GM19239 (cell line): ENCODE measurements around the gene HEG1.

Experiments
- DNase-seq: peaks from one replicate; pipeline ENCODE4 v3.0.0; 2011; ENCODE audit warnings: low spot score; ENCODE audit not compliant: insufficient read length
- FAIRE-seq: peaks from 2 replicates; lab custom pipeline; 2011; peaks lifted over from hg19 to GRCh38; lab: Jason Lieb, UNC

Gene HEG1

DNA sequence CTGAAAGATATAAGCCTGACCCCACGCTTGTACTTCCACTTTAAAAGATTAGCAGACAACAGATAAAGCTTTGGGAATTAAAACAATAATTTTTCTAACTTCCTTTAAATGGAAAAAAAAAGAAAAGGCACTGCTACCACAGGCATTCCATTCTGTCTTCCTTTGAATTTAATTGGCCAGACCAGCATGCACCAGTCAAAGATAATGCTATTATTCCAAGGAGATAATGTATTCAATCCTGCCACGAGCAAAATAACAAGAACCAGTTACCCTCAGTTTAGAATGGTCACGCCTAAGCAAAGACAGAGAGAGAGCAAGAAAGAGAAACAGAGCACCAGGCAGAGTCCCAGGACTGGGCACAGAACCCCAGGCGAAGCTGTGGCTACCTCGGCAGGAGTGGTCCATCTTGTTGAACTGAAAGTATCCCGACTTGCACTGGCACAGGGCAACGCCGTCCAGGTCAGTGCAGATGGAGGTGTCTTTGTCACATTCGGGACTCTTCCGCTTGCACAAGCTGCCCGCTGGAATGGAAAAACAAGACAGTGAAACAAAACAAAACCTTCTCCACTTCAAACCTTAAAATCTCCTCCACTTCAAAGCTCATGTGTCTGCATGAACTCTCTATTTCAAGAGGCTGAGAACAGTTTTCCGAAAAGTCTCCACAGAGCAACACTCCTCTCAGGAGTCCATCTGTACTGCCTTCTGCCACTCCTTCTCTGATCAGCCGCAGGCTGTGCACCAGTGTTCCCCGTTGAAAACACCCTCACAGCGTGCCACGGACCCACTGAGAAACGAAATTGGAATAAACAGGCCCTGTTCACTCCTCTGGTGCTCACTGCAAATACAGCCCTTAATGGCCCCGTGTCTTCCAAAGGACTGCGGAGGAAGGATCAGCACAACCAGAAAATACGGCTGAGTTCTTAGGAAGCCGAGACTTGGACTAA, 58.2 kb downstream of the HEG1 start:
- DNase-seq (no peak), FAIRE-seq (no peak)

DNA sequence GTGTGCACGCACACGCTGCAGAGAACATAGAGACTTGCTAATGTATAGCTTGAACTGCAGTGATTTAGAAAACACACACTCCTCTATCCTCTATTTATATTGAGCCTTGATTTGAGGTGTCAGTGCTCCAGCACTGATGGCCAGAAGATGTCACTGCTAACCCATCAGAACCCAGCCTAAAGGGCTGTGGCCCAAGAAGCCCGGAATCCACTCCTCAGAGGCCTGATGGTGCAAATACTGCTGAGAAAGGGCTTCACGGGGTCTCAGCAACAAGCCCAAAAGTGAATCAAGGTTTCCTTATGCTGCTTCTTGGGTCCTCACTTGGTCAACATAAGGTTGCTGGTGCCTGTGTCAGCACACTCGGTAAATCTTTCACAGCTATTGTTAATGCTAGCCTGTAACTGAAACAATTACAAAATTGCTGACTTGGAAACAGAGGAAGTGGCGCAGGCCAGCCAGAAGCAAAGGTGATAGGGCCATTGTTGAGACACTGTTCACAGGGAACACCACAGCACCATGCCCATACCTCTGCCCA, 60.3 kb downstream of the HEG1 start:
- DNase-seq, result peak; percentile 70
- peak; percentile 53 for FAIRE-seq

DNA sequence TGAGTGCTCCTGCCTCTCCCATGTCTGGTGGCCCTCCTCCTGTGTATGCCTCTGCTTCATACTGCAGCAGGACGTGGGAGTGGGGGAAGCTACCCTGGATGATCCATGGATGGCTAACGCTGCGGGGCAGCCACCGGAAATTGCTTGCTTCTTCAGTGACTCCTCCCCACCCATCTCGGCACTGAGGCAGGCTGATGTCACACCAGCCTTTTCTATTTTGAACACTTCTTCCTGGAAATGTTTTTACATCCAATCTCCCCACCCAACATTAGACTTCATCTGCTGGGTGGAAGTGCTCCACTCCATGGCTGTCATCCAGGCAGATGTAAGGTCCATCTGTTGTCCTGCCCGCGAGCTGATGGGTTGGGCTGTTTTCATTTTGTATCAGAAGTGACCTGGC, 62.3 kb downstream of the HEG1 start:
- FAIRE-seq (no peak), DNase-seq (no peak)

DNA sequence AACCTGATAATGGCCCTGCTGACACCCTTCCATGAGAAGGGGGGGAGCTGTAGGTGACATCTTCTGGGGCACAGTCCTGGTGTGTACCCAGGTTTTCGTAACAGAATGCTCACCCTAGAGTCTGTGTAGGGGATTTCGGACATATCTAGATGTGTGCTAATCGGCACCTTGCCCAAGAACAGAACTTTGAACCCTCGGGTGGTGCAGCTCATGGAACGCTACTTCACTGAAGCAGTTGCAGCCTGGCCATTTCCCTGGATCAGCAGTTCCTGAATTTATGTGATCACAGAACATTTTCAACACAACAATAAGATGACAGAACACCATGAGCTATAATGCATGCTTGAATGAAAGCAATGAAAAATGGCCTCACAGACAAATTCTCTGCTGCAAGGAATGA, 63.8 kb downstream of the HEG1 start:
- FAIRE-seq, result no peak

DNA sequence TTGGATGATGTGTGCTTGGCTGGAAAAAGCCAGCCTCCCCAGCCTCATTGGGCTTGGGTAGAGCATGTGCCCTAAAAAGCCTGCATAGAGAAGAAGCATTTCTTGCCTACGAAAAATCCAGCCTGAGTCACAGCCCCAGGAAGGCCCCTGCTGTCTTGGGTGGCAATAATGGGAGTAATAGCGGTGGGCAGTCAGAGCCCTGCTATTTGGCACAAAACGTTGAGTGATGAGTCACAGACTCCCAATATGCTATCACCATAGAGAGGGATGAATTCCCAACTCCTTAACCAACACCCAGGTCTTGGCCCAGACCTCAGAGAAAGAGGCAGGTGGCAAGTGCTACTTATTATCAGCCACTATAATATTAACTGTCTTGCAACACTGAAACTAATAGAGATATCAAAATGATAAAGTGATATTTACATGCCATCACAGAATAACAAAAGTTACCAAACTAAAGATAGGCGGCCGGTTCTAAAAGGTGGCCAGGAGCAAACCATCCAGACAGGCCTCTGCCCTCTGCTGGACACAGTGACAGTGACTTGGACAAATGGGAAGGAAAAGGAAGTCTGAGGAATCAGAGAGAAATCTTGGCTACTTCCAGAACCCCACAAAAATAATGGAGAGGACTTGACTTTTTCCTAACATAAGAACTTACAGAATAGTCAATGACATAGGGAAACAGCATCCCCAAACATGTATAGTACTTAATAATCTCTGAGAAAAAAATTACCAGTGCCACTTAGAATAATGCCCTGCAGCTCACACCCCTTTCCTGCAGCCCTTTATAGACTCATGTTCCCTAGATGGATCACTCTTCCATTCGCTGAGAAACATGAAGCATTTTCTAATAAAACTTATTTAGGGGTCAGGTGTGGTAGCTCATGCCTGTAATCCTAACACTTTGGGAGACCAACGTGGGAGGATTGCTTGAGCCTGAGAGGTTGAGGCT, 69.3 kb downstream of the HEG1 start:
- FAIRE-seq (no peak), DNase-seq (no peak)

More for the DNA sequence above, 63.8 kb downstream of the HEG1 start:
- no peak for DNase-seq

DNA sequence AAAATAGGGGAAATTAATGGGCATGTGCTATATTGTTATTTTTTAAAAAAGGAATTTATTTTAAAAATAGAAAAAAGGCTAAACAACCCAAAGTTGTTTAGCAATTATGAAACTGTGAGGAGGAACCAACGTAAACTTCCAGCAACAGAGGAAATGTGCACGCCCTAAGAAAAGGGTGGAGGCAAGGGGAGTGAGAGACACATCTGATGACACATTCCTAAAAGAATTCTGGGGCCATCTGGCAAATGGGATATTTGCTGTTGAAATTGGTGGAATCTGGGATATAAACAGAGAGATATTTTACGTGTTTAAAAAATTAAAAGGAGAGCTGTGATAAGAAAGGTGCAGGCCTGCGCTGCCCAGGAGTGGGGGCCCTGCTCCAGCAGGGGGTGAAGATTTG, 70.4 kb downstream of the HEG1 start:
- no peak for DNase-seq
- FAIRE-seq, result no peak

DNA sequence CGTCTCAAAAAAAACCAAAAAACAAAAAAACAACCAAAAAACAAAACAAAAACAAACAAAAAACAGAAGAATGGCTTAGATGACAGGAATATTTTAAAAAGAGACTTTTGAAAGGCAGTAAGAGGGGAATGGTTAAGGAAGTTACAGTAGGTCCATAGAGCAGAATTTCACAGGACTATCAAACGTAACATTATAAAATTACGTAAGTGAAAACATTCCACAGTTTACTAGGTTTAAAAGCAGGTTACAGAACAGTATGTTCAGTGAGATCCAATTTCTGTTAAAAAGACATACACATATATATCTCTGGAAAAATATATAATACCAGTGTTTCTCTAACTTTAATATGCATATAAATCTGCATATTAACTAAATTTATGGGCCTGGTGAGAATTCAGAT, 71.0 kb downstream of the HEG1 start:
- DNase-seq (no peak), FAIRE-seq (no peak)

DNA sequence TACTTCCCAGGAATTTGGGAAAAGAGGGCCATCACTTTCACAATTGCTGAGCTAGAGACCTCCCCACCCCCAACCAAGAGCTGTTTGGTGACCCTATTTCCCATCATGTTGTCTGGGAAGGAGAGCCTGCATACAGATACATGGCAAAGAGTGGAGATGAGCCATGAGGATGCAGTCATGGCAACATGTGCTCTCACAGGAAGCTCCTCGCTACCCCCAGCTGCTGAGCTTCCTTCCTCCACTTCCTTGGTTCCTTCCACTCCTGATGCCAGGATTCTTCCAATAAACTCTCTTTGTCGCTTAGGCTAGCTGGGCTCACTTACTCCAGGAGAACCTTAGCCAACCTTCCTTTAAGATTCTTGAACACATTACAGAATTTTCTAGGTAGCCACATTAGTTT, 72.9 kb downstream of the HEG1 start:
- no peak for FAIRE-seq

DNA sequence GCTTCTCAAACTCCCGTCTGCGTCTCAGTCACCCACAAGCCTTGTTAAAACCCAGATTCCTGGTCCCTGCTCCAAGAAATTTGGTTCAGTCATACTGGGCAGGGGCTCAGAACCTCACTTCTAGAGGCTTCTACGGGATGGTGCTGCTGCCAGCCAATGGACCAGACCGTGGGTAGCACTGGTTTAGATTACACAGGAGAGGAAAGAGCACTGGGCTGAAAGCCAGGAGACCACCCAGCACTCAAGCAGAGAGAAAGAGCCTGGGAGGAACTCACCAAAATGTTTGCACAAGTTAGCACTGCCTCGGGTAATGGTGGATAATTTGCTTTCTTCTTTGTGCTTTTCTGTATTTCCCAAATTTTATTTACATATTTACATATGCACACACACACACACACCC, 74.3 kb downstream of the HEG1 start:
- DNase-seq (no peak), FAIRE-seq (no peak)

More for the DNA sequence above, 72.9 kb downstream of the HEG1 start:
- no peak for DNase-seq

DNA sequence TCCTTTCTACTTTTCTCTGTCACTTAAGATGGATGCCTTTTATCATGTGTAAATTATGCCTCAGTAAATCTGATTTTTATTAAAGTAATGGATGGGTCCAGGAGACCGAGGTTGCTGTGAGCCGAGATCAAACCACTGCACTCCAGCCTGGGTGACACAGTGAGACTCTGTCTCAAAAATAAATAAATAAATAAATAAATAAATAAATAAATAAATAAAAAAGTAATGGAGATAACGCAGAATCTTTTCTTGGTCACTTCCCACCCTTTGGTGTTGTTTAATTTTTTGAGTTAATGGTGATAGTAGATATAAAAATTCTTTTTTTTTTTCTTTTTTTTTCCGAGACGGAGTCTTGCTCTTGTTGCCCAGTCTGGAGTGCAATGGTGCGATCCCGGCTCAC, 77.2 kb downstream of the HEG1 start:
- no peak for DNase-seq
- no peak for FAIRE-seq

DNA sequence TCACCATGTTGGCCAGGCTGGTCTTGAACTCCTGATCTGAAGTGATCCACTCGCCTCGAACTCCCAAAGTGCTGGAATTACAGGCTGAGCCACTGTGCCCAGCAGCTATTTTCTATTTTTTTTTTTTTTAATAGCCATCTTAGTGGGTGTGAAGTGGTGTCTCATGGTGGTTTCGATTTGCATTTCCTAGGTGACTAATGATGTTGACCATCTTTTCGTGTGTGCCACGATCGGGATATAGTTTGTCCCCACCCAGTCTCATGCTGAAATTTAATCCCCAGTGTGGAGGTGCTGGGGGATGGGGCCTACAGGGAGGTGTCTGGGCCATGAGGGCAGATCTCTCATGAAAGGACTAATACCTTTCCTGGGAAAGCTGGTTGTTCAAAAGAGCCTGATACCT, 79.4 kb downstream of the HEG1 start:
- DNase-seq, result no peak
- no peak for FAIRE-seq

DNA sequence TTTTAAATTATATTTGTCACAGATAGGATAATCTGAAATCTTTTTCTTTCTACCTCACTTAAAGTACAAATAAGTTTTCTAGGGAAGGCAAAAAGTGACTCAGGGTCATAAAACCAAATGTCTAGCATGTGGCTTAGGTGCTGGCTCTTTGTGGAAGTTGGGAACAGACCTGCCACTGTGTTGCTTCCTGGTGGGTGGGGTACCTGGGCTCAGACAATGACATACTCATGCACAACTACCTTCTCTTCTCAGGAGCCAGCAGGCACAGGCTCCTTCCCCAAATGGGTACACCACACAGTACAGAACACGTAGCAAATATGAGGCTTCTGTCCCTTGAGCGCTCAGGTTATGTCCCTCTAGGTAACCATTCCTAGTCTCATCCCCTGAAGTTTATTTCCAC, 81.1 kb downstream of the HEG1 start:
- DNase-seq (no peak), FAIRE-seq (no peak)

DNA sequence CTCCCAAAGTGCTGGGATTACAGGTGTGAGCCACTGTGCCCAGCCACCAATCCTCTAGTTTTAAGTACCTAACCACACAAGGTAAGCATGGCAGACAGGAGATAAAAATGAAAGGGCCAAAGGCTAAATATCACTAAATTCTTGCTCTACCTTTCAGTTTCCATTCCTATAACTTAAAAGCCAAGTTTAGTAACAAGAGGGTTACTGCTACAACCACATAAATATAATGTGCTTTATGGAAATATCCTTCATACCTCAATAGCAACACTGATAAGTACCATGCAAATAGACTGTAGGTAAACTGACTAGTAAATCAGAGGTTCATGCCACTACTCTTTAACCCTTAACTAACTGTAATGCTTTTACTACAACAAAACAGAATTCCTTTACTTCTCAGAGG, 82.5 kb downstream of the HEG1 start:
- FAIRE-seq (no peak), DNase-seq (no peak)

DNA sequence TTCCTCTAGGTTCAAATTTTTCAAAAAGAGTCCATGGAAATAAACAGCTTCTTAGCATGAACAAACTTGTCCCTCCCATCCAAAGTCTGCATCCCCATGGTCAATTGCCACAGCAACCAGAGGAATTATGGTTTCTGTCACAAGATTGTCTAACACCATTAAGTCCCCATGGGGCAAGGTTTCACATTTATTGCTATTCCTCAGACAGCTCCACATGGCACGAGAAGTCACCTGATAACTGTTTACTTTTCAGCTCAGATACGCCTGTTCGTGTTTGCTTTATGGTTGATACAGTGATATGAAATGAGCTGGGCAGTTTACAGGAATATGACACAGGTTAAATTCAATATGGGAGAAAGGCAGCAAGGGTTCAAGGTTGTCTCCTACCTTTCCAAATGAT, 83.3 kb downstream of the HEG1 start:
- no peak for DNase-seq
- no peak for FAIRE-seq

DNA sequence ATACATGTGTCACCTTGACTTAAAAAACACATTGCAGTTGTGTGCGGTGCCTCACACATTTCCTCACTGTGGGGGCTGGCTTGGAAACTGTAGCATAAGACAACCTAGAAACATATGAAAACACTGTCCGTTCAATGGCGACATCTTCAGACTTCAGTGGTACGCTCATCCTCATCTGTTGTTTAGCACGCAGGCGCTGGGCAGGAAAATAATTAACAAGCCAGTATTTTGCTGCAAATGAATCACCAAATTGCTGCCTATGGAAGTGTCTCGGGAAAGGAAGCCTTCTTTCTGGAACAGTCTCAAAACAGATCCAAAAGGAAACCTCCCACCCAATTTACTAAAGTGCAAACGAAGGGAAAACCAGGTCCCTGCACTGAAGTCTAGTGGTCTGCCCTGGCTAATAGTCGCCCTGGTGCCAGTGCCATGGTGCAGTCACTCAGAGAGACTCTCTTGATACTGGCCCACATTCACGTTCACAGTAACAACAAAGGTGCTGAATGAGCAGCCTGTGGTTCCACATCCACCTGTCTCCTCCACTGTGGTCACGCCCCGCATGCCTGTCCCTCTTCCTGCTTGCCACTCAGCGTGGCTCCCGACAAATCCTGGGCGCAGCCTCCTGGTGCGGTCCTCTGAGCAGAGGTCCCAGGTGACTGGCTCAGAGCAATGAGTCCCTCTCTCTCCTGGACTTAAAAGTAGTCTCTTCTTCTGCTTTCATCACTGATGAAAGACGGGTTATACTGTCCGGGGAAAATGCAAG, 85.7 kb downstream of the HEG1 start:
- FAIRE-seq (no peak), DNase-seq (no peak)

DNA sequence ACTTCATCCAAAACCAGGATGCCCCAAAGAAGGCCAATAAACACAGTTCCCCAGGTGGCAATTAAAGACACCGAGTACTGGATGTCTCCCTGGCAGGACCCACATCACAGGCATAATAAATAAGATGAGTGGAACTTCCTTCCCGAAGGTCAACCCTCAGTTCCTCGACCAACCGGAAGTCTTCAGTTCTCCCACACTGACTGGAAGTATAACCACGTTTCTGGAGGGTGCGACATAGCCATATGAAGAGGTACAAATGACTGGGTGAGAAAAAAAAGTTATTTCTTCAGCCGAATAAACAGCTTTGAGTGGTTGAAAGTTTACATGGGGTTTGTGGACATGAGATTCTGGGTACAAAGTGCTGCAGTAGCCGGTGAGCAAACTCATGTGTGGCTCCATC, 86.6 kb downstream of the HEG1 start:
- DNase-seq (no peak), FAIRE-seq (no peak)

DNA sequence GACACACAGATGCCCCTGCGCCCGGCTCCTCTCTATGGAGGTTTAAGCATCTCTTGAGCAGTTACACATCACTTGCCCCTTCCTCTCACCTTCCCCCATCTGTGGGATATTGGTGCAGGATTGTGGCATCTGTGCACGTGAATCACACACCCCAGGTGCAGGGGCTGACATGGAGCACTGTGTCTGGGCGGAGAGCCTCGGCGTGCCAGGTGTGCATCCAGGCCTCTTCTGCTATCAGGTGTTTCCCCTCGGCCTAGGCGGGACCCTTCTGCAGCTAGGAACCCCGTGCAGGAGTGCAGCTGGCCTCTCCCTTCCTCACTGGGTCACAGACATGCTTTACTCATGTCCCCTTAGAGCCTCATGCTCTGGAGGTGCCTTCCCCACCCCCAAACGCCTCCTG, 87.8 kb downstream of the HEG1 start:
- DNase-seq (no peak), FAIRE-seq (no peak)

DNA sequence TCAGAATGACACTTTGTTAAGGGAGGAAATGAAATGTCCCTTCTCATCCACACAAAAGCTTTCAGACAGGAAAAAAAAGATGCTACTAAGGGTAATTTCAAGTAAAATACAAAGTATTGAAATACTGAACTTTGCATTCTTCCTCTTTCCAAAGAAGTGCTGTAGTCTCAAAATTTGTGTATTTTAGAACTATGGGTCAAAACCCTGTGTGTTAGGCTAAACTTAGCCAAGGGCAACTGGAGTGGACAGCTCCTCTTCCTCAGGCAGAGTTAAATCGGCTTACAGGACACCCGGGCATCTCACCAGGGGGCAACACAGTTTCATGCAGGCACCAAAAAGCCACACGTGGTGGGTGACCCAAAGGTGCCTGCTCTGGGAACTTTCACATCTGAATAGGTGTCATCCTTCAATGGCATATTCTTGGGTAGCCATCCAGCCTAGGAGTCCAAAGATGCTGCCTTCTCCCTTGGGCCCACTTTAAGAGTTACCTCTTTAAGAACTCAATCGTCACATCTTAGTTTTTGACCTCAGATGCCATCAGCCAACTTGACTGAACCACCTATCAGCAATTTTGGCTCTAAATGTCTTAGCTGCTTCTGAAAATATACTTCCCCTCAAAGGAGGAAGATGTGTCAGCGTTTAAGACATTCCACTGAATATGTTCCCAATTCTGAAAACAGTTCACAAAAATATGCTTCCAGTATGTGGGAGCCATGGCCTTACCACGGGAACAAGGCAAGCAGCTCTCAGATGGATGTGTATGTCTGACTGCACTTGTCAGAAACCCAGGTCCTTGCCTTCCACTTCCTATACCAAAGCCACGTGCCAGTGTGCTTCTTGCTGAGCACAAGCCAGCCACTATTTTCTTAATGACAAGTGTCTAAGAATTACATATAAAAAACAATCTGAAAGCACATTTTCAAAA, 89.0 kb downstream of the HEG1 start:
- DNase-seq, result no peak

DNA sequence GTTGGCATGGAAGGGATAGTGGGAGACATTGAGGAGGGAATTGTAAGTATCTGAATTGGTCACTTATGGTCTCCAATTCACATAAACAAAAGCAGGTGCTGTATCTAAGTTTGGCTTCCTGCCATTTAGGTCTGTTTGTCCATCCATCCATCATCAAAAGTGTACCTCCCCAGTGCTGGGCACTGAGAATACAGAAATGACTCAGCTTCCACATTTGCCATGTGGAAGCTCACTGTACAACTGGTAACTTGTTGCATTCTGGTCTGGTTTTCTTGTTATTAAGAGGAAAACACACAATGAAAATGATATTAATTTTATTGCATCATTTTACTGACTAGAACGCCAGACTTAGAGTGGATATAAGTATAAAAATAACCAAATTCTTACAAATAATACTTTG, 90.4 kb downstream of the HEG1 start:
- no peak for FAIRE-seq
- DNase-seq, result no peak

More for the DNA sequence above, 89.0 kb downstream of the HEG1 start:
- no peak for FAIRE-seq
